ENCODE data around the gene CHST11. TPM values are rescaled to one million over a fixed set of nuclear protein-coding genes. Genes with fewer than 3 reads are reported as not detected.

The CHST11 gene
- polyA plus RNA-seq, 4 donors, result 6.6 to 8.7 (median 7.2) TPM

DNA sequence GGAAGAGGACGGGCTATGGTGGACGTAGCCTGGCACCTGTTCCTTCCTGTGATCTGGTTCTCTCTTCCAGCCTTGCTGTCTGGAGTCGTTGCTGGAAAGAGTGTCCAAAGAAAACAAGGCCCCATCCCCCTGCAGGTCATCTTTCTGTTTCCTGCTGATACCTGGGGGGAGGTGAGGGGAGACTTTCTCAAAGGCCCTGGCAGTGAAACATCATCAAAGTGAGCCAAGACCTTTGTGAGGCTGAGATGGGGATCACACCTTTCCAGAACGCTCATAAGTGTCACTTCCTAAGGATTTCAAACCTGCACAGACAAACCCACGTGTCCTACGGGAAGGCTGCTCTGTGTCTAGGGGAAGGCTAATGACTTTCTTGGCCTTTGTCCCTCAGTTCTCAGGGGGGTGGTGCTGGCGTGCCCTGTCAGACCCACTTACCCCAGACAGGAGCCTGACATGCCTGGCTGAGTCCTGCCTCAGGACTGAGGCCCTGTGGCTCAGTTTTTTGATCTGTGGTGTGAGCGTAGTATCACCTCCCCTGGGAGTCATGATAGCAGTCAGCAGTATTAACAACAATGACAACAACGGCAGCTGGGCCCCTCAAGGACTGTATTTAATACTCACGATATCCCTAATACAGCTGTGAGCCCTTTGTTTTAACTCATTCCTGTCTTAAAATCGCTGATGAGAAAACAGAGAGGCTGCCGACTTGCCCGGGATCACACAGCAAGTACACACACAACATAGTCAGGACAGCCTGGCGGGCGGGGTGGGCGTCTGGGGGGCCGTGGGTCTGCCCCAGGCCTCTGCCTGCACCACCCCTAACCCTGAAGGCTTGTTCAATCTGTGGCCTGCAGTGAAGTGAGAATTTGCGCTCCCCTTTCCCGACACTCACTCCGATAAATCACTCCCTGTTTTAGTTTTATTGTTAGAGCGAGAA is 266.1 kb downstream of the CHST11 start:
- no peak for DNase-seq (ENCODE audit: low read depth in 4 of 4, low spot score in 2 of 4)

DNA sequence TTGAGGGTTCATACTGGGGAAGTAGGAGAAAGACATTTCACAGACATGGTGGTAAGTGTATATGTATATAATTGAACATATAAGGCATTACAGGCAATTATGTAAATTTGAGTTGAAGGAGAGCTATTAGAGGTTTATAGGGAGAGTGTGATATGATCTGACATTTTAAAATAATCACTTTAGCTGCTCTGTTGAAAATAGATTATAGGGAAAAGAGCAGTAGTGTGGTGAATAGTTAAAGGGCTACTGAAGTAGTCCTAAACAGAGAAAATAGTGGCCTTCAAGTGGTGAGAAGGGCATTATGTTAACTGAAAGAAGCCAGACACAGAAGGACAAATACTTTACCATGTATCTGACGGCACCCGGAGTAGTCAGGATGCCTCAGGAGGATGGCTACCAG is 267.1 kb downstream of the CHST11 start:
- no peak for DNase-seq (ENCODE audit: low read depth in 4 of 4, low spot score in 2 of 4)

DNA sequence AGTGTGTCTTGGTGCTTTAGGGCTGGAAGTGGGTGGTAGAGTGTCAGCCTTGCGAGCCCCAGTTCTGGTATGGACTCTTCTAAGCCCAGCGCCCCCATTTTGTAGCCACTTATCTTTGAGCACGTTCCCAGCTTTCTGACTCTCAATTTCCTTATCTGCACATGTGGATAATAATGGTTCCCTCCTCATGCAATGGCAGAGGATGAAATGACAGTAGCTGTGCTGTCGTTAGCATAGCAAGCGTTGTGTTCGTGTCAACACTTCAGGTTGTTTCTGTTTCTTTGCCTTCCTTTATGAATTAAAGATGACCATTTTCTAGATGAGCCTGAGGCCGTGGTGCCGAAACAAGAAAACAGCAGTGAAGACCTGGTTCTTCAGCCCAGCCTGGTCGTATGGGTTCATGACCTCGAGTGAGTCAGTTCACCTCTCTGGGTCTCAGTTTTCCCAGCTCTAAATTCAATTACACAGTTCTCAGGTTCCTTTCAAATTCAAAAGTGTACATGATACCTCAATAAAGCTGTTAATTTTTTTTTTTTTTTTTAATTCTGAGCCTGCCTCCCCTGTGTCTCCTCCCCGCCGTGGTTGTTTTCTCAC is 268.3 kb downstream of the CHST11 start:
- no peak for DNase-seq (ENCODE audit: low read depth in 4 of 4, low spot score in 2 of 4)

DNA sequence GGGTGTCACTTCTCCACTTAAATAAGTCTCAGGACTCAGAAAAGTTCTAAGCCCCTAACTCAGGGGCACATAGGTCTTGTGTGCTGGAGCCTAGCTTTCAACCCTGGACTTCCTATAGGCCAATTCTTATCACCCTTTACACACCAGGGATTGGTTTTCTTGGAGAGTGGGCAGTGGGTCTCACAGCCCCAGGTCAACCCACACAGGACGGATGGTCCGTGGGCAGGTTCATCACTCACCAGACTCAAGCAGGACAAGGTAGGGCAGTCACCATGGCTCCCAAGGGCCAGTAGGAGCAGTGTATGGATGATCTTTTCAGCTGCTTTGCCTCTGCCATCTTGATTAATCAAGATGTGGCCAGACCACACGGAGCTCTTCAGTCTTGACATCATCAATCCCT is 268.9 kb downstream of the CHST11 start:
- DNase-seq (ENCODE audit: low read depth in 4 of 4, low spot score in 2 of 4), result no peak

DNA sequence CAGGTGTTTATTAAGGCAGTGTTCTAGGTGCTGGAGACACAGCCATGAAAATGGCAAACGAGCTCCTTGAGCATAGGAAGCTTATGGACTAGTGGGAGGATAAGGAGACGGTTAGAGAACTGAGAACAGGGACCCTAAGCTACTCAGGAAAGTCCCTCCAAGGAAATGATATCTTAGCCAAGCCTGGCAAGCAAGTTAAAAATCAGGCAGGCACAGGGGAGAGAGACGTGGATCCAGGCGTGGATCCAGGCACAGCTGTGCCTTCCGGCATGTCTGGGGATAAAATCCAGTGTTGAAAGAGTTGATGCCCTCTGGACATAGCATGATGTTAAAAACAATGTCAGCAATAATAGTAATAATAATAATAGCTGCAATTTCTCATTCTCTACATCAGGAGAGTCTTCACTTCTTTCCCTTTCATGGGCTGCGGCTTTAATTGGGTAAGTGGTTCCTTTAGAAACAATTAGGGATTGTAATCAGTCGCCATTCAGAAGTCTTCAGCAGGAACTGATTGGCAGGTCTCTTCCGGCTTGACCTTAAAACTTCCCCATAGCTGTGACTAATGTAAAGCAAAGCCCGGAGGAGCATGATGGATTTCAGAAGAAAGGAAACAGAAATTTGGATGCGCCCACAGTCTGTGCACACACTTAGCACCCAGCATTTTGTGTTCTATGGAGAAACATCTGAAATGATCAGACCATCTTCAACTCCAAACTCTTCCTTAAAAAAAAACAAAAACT is 271.1 kb downstream of the CHST11 start:
- no peak for DNase-seq (ENCODE audit: low read depth in 4 of 4, low spot score in 2 of 4)

DNA sequence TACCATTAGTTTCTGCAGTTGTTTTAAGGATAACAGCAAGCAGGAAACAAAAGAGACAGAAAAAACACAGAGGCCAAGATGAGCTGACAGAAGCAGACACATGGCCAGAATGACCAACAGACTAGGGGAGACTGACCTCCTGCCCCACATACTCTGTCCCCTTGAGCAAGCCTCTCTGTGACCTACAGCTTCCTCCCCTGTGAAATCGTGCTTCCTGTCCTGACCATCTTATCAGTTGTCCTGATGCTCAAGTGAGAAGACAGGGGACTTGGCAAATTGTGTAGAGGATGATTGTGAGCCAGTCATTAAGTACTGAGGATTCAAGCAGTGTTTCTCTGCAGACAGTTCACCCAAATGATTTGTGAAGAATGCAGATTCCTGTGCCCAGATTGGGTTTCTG is 272.3 kb downstream of the CHST11 start:
- no peak for DNase-seq (ENCODE audit: low read depth in 4 of 4, low spot score in 2 of 4)

DNA sequence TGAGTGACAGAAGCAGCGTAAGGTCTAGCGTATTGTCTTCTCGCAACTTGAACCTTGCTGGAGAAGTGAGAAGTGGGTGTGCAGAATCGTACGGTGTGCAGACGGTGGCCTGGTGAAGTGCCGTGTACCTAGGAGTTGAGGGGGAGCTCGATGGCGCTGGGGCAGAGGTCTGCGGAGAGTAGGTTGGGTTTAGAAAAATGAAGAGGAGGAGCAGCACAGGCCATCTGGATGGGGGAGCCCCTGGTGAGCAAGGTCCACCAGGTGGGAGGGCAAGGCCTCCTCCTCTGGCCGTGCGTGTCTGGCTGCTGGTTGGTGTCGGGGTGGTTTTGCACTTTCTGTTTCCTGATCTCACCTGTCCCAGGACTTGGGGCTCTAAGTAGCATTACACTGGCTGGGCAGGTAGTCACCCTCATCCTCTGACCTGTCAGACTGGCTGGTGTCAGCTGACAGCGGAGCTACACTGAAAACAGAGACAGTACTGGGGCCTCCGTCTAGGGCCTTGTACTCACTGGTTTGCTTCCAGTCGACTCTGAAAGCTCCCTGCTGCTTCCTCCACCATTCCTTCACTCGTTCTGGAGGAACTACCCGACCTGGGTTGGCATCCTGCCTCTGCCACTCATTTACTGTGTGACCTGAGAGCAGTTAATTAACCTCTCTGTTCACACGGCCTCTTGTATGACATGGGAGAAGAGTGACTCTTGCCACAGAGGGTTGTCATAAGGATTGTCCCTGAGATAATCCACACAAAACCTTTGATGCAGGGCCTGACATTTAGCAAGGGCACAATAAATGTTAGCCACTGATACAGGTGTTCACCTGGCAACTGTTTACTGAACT is 273.1 kb downstream of the CHST11 start:
- no peak for DNase-seq (ENCODE audit: low read depth in 4 of 4, low spot score in 2 of 4)

DNA sequence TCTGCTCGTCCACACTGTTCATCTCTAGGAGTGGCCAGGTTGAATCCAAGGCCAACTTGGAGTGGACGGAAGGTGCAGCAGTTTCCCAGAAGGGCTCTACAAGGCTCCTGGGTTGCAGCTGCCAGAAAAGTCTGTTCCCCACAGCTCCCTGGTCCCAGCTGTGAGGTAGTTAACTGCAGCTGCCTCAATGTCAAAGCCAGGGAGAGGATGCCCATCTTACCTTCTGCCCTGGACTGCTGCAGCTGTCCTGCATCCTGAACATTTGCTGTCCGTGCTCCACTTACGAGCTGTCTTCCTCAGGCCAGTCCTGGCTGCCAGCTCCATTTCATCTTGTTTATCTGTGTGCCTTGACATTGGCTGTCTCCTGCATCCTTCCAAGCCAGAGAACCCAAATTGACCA is 274.0 kb downstream of the CHST11 start:
- DNase-seq (ENCODE audit: low read depth in 4 of 4, low spot score in 2 of 4), result no peak

DNA sequence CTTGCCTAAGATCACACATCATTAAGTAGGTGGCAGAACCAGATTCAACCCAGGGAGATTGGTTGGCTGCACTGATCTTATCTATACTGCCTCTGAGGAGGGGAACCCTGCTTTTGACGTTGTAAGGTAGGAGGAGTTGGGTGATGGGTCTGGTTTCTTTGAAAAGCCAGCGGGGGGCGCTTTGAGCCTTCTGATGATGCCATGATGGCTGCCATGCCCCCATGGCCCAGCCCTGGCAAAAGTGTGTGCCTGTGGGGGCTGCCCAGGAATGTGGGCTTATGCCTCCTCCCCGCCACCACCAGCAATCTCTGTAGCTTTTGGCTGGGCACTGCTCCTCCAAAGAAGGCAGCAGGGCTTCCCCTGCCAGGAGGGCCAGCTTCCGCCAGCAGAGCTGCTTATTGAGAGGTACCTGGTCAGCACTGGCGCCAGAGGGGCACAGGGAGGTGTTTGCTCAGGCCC is 277.0 kb downstream of the CHST11 start:
- no peak for DNase-seq (ENCODE audit: low read depth in 4 of 4, low spot score in 2 of 4)

DNA sequence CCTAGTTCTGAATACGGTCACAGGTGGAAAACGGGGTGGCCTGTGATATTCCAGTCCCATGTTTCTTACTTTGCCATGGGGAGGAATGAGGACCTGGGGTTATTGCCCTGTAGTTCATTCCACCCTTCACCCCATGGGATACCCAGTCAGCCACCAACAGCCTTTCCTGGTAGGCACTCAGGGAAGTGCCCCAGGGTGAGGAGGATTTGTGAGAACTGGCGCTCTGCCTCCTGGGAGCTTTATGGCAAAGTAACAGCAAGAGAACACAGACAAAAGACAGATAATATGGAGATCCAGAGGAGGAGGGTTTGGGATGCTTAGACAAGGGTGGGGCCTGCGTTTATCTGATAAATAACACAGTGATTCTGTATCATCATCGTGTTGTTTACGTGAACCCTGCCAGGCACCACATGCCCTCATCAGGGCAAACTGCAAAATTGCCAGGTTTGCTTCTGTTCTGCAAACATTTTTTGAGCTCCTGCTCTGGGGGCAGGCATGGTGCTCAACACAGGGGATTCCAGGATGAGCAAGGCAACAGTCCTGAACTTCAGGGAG is 277.9 kb downstream of the CHST11 start:
- no peak for DNase-seq (ENCODE audit: low read depth in 4 of 4, low spot score in 2 of 4)

DNA sequence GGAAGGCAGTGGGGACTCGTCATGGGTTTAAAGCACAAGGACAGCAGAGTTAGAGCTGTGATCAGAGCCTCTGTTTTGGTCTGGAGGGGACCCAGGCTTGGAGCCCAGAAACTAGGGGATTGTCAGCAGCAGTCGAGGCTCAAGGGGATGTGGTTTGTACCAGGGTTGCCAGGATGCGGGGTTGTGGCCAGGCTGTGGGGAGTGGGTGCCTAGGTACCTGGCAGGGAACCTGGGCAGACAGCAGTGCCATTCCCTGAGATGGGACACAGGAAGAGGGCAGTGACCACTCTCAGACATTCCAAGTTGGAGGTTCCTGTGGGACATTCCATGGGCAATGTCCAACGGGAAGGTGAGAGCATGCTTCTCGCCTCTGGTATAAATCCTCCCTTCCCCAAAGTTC is 279.1 kb downstream of the CHST11 start:
- no peak for DNase-seq (ENCODE audit: low read depth in 4 of 4, low spot score in 2 of 4)

DNA sequence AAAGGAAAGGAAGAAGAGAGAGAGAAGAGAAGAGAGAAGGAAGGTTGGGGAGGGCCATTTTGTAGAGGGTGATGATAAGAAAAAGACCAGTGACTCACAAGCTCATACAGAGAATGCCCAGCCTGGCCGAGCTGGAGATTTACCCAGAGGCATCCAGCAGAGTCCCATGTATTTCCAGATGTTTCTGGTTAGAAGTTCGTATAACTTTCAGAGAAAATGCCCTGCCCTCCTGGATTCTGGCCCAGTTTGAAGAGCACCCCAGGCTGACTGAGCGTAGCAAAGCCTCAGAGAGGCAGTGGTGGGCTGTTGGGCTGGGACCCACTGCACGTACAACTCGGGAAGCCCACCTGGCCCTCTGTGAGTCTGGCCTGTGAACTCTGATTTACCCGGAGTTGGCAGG is 279.6 kb downstream of the CHST11 start:
- no peak for DNase-seq (ENCODE audit: low read depth in 4 of 4, low spot score in 2 of 4)

DNA sequence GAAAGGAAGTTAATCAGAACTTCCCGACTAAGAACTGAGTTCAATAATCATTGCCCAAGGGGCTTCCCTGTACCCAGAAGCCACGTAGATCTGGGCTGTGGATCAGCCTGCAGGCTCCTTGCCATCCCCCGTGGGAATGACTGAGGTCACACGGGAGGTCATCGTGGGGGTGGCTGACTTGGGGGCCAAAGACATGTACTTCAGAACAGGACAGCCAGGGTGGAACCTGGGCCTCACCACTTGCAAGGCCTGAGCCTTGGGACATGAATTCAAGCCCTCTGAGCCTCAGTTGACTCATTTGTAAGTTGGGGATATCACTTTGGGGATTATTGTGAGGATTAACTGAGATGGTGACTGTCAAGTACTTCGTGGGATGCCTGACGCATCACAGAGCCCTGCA is 280.4 kb downstream of the CHST11 start:
- no peak for DNase-seq (ENCODE audit: low read depth in 4 of 4, low spot score in 2 of 4)

DNA sequence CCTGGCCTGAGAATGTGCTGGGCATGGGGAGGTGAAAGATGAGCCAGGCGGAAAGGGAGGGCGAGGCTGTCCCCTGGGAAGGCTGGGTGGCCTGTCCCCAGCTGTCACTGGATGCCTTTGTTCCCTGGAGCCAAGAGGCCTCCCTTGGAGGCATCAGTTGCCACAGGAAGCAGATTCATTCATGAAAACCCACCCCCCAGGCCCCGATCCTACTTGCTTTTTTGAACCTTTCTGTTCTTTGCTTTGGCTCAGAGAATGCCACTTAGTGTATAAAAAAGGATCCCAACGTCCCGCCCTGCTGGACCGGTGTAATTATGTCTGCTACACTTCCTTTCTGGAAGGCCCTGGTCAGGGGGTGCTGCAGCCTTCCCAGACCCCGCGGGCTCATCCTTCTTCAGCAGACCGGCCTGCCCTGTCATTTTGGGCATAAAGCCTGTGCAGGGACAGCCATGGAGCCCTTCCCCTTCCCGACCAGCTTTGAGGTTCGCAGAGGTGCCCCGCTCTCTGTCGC is 281.1 kb downstream of the CHST11 start:
- no peak for DNase-seq (ENCODE audit: low read depth in 4 of 4, low spot score in 2 of 4)

DNA sequence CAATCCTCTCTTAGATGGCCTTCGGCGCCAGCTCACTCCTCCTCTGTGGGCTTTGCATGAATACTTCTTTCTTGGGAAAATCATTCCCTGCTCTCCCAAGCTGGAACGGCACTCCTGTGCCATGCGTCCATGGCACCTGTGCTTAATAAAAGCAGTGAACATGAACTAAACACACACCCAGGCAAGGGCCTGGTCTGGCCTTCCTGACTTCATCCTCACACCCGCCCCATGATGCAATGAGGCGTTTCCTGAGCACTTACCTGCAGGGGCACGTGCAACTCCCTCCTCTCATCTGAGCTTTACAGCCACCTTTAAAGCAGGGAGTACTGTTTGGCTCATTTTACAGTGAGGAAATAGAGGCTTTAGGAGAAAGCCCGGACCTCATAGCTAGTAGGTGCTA is 281.6 kb downstream of the CHST11 start:
- DNase-seq (ENCODE audit: low read depth in 4 of 4, low spot score in 2 of 4), result no peak

DNA sequence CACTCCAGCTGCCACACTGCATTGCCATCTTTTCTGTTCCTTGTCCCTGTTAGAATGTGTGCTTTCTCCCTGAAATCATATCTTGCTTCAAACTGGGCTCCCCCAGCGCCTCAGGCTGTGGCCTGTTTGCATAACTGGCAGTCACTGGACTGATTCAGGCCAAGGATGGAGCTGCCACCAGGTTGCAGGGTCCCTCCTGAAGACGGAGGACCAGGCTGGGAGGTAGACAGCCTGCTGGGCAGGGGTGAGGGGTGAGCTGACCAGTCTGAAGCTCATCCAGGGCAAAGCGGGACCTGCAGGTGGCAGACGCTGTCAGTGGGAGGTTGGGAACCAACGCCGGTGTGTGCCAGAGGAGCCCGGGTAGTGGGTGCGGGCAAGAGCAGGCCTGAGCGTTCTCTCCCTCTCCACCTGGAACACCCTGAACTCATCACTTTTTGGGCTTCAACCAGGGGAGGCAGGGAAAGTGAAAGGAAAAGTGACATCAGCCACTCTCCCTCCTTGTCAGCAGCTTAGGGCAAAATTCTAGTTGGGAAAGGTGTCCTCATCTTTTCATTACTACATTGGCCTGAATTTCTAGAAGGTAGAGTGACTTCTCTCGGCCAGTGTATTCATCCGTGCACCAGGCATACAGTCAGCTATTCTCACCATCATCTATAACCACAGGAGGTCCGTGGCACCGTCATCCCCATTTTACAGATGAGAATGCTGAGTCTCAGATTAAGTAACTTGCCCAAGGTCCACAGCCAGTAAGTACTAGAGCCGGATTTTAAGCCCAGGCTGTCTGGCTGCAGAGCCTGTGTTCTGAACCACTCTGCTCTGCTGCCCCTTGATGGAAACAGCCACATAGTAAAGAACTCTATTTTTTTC is 282.3 kb downstream of the CHST11 start:
- DNase-seq (ENCODE audit: low read depth in 4 of 4, low spot score in 2 of 4), result no peak

DNA sequence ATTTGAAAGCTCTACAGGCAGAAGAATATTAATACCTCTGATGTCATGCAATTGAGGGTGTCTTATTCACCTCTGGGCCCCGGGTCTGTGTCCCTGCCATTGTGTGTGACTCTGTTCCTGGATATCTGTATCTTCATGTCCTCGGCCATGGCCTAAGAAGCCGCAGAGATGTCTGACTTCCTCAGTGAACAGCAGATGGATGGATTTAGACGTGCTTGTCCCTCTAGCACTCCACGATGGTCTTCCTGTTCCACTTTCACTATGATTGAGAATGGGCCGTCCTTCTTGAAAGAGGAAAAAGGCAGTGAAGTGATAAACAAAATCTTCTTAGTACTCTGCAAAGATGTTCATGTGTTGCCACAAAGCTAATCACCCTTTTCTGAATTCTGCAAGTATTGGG is 283.9 kb downstream of the CHST11 start:
- DNase-seq (ENCODE audit: low read depth in 4 of 4, low spot score in 2 of 4), result no peak

DNA sequence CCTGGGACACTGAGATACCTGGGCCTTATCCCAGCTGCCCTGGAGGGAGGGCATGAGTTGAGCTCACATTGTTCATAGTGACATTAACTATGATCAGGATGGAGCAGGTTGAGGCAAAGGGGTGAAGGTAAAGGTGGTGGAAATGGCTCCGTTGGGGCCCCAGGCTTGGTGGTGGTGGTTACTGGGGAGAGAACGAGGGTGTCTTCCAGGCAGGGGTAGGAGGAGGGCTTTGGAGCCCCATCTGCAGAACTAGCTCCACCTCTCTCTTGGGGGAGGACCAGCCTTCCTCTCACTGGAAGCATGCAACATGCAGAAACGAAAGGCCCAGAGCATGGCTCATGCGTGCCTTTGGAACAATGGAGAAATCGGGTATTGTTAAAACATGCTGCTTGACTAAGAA is 284.3 kb downstream of the CHST11 start:
- no peak for DNase-seq (ENCODE audit: low read depth in 4 of 4, low spot score in 2 of 4)

All from left renal cortex interstitium (tissue), 4 donors.